Kidney (tissue), 14 donors: Measurements from ENCODE around the gene PTPRN. TPM values are rescaled to one million over a fixed set of nuclear protein-coding genes. Genes with fewer than 3 reads are reported as not detected.

Experiments
- DNase-seq, 5 donors: peaks; one replicate each; pipeline ENCODE4 v3.0.0-alpha.2; 2013 to 2020
- FAIRE-seq: peaks from 2 replicates; lab custom pipeline; 2012; peaks lifted over from hg19 to GRCh38; lab: Jason Lieb, UNC
- H3K27ac ChIP-seq, 2 donors: one replicate each; pipeline ENCODE4 v1.7.0; 2013; ENCODE audit warnings: low read depth in 2 of 2, low read length in 2 of 2, inconsistent platforms in 1 of 2
- H3K27me3 ChIP-seq: one replicate; pipeline ENCODE4 v1.7.1; 2013; ENCODE audit warnings: low read length, inconsistent platforms; ENCODE audit not compliant: control insufficient read depth, insufficient read depth
- H3K36me3 ChIP-seq, 3 donors: one replicate each; pipeline versions ENCODE4 v1.7.0 to v1.7.1; 2013; ENCODE audit warnings: low read length in 3 of 3, control low read depth in 1 of 3, inconsistent platforms in 1 of 3; ENCODE audit not compliant: insufficient read depth in 3 of 3, control insufficient read depth in 2 of 3
- H3K4me1 ChIP-seq, 3 donors: one replicate each; pipeline versions ENCODE4 v1.7.0 to v1.7.1; 2013; ENCODE audit warnings: low read length in 3 of 3, inconsistent platforms in 1 of 3, low read depth in 1 of 3; ENCODE audit not compliant: control insufficient read depth in 2 of 3, insufficient read depth in 2 of 3
- H3K4me3 ChIP-seq, 3 donors: one replicate each; pipeline versions ENCODE4 v1.7.0 to v1.8.1; 2013; ENCODE audit warnings: low read length in 3 of 3, control low read depth in 1 of 3, inconsistent platforms in 1 of 3
- H3K9ac ChIP-seq, 3 donors: one replicate each; pipeline versions ENCODE4 v1.7.0 to v1.7.1; 2013; ENCODE audit warnings: low read length in 3 of 3, control low read depth in 1 of 3, inconsistent platforms in 1 of 3
- H3K9me3 ChIP-seq, 3 donors: one replicate each; pipeline versions ENCODE4 v1.7.0 to v1.7.1; 2013; ENCODE audit warnings: low read length in 3 of 3, control low read depth in 1 of 3, inconsistent platforms in 1 of 3; ENCODE audit not compliant: control insufficient read depth in 2 of 3, insufficient read depth in 1 of 3
- intact Hi-C: fragments of 100-400 bp; cut with DNase I; formaldehyde crosslinking; loops from one replicate; pipeline ENCODE4 v1.11.1; 2022
- polyA plus RNA-seq: library from polyadenylated mRNA; stranded (reverse); fragments of 350-450 nt; fragmentation: Illumina TruSeq; extraction: RNeasy Lipid Tissue Mini Kit (QIAGEN cat#74804); gene quantifications from one replicate; pipeline ENCODE4 v1.2.3, GENCODE V29; 2014; ENCODE audit warnings: low read depth, low replicate concordance; ENCODE audit not compliant: insufficient read depth
- total RNA-seq: library from RNA; stranded (reverse); fragmentation: NEBNext Ultra II Directional; extraction: Animal tissue kit (Norgen Biotek cat#: 25700); gene quantifications from one replicate; pipeline ENCODE4 v1.2.1, GENCODE V29; 2021
- TF ChIP-seq, protein P1 (sequence below): IDR thresholded peaks from 3 replicates; pipeline ENCODE4 v1.5.1; 2012; ENCODE audit warnings: mild to moderate bottlenecking, moderate library complexity, borderline replicate concordance; ENCODE audit not compliant: insufficient read depth; ENCODE audit errors: extremely low read depth
- donor health status: control.
- donor health status: control.
- donor health status: control.
- donor health status: control.
- donor health status: control.
- donor health status: DM: yes; HTN: yes; CAD: no.
- donor health status: Normal renal cell carcinoma (clear cell type).

The PTPRN gene
- total and polyA plus RNA-seq, 2 donors from 2014 or later: not detected

DNA sequence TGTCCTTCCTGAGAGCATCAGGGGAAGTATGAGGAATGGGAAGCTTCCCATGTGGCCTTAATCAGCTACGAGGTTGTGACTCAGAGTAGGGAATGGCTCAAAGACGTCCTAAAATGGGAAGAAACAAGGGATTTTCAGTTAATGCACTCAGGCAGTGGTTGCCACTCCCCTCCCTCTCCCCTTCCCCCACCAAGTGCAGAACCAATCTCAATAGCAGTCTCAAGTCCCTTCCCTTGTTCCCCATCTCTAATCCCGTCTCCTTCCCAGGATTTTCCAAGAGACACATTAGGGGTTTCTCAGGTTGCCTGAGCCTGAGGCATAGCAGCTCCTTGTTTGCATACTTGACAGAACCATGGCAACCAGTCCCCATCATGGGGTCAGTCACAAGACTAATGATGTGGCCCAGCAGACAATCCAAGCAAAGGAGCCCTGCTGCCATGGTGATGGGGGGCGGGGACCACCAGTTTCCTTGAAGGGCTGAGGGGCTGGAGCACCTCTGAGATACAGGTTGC lies 41.6 kb upstream of the PTPRN start:
- no peak overlapping the region for H3K27ac ChIP-seq
- no peaks in the 10 kb centered on the region for H3K36me3 ChIP-seq
- no peaks in the 10 kb centered on the region for H3K4me1 ChIP-seq
- no peak overlapping the region for H3K9ac ChIP-seq
- intact Hi-C loops: no loop called here
- H3K9me3 ChIP-seq: no peaks in the 10 kb centered on the region
- DNase-seq (no peak), FAIRE-seq (no peak)
- TF ChIP-seq, protein P1, sequence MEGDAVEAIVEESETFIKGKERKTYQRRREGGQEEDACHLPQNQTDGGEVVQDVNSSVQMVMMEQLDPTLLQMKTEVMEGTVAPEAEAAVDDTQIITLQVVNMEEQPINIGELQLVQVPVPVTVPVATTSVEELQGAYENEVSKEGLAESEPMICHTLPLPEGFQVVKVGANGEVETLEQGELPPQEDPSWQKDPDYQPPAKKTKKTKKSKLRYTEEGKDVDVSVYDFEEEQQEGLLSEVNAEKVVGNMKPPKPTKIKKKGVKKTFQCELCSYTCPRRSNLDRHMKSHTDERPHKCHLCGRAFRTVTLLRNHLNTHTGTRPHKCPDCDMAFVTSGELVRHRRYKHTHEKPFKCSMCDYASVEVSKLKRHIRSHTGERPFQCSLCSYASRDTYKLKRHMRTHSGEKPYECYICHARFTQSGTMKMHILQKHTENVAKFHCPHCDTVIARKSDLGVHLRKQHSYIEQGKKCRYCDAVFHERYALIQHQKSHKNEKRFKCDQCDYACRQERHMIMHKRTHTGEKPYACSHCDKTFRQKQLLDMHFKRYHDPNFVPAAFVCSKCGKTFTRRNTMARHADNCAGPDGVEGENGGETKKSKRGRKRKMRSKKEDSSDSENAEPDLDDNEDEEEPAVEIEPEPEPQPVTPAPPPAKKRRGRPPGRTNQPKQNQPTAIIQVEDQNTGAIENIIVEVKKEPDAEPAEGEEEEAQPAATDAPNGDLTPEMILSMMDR: no peak
- H3K27me3 ChIP-seq: no peaks in the 10 kb centered on the region
- no peak overlapping the region for H3K4me3 ChIP-seq

DNA sequence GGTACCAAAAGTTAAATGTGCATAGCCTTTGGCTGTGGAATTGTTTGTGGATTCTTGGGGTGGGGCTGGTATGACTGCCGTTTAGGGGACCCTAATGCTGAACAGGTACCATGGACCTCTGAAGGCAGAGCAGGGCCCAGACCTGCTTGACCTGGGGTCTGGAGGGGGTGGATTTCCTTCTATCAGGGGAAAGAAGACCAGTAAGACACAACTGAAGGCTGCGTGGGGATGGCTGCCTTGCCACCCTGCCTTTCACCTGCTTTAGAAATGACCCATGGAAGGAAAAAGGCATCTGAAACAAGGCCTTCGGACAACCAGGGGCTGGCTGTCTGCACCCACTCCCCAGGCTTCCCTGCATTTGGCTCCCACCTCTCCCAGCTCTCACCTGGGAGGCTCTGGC lies 41.0 kb upstream of the PTPRN start:
- no peak overlapping the region for H3K9ac ChIP-seq
- FAIRE-seq: no peak
- H3K27me3 ChIP-seq: no peaks in the 10 kb centered on the region

DNA sequence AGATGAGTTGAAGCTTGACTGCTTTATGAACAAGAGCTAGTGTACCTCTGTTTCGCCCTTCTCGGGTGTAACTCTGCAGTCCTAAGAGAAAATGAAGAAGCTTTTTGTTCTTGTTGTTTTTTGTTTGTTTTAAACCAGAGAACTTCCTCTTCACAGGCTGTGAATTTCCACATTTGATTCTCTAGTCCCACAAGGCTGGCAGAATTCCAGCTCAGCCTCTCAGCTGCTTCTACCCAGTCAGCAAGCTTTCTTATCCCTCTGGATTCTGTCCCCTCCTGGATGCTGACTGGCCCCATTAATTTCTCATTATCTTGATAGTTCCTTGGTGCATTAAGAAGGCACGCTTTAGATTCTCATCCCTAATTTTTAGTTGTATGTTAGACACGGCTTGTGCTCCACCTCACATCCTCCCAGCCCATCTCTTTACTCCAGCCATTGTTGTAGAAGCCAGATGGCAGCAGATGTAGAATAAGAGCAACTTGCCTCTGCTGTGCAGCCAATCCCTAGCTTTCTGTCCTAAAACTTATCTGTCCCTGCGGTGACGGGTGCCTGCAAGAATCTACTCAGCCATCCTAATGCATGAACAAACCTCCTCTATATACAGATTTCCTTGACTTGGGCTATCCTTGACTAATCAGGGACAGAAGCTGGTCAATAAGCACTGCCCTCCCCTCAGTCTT lies 35.7 kb upstream of the PTPRN start:
- no peak for FAIRE-seq

More for the DNA sequence above, 41.0 kb upstream of the PTPRN start:
- no peak overlapping the region for H3K27ac ChIP-seq
- H3K9me3 ChIP-seq: no peaks in the 10 kb centered on the region
- TF ChIP-seq, protein P1: no peak
- H3K4me1 ChIP-seq: no peaks in the 10 kb centered on the region
- no peaks in the 10 kb centered on the region for H3K36me3 ChIP-seq
- intact Hi-C loops: no loop called here
- DNase-seq: no peak
- H3K4me3 ChIP-seq: no peak overlapping the region

More for the DNA sequence above, 35.7 kb upstream of the PTPRN start:
- intact Hi-C loops: no loop called here
- Histone ChIP-seq H3K4me3 (no peak overlapping the region), H3K27ac (no peak overlapping the region), H3K9ac (no peak overlapping the region), H3K4me1 (no peaks in the 10 kb centered on the region), H3K27me3 (no peaks in the 10 kb centered on the region), H3K36me3 (no peaks in the 10 kb centered on the region), H3K9me3 (no peaks in the 10 kb centered on the region)
- DNase-seq: peak in 2 of 5 donors; percentile 31 to 65
- TF ChIP-seq, protein P1: no peak
